Measurements from ENCODE around the gene ARHGEF28.

Gene ARHGEF28

DNA sequence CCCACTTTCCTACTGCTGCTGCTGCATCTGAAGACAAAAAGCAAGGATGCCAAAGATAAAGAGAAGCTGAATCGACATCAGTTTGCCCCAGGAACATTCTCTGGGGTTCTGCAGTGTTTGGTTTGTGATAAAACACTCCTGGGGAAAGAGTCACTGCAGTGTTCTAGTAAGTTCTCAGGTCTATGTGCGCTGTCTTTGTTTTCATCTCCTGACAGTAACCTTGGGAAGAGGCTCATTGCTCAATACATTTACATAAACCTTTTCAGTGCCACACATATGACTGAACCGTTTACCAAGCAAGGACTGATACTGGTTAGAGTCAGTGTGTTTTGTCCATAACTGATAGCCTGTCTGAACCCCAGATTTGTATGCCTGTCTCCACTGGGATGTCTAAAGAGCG lies 232.1 kb downstream of the ARHGEF28 start:
- H3K4me3 ChIP-seq (ENCODE audit: low read length) = no peak overlapping the region
- peaks cover 8% of the 10 kb centered on the region for H3K4me1 ChIP-seq (ENCODE audit: low read length)
- H2AFZ ChIP-seq (ENCODE audit: low read length) = no peak overlapping the region
- no peak for DNase-seq
- no peak overlapping the region for H3K9ac ChIP-seq (ENCODE audit: low read length)
- no peak overlapping the region for H3K27ac ChIP-seq (ENCODE audit: low read length)
- no peaks in the 10 kb centered on the region for H3K36me3 ChIP-seq (replicated peaks; ENCODE audit: insufficient read depth, low read length)
- no peaks in the 10 kb centered on the region for H3K9me3 ChIP-seq (replicated peaks; ENCODE audit: insufficient read depth, low read length)
- no peaks in the 10 kb centered on the region for H3K27me3 ChIP-seq (replicated peaks; ENCODE audit: insufficient read depth, low read length)
- H3F3A ChIP-seq (ENCODE audit: insufficient read depth, low read length) = no peaks in the 10 kb centered on the region
- no peaks in the 10 kb centered on the region for H3K9me2 ChIP-seq (replicated peaks; ENCODE audit: insufficient read depth, low read length)
- no peaks in the 10 kb centered on the region for H4K20me1 ChIP-seq (ENCODE audit: insufficient read depth, low read length)
- no peak for TF ChIP-seq EZH2phosphoT487 (IDR thresholded peaks at IDR 0.05; ENCODE audit: low read length)
- TF ChIP-seq EZH2 (optimal IDR thresholded peaks at IDR 0.05; ENCODE audit: low read depth, low read length) = no peak
- TF ChIP-seq, protein P1, sequence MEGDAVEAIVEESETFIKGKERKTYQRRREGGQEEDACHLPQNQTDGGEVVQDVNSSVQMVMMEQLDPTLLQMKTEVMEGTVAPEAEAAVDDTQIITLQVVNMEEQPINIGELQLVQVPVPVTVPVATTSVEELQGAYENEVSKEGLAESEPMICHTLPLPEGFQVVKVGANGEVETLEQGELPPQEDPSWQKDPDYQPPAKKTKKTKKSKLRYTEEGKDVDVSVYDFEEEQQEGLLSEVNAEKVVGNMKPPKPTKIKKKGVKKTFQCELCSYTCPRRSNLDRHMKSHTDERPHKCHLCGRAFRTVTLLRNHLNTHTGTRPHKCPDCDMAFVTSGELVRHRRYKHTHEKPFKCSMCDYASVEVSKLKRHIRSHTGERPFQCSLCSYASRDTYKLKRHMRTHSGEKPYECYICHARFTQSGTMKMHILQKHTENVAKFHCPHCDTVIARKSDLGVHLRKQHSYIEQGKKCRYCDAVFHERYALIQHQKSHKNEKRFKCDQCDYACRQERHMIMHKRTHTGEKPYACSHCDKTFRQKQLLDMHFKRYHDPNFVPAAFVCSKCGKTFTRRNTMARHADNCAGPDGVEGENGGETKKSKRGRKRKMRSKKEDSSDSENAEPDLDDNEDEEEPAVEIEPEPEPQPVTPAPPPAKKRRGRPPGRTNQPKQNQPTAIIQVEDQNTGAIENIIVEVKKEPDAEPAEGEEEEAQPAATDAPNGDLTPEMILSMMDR (IDR thresholded peaks at IDR 0.05; ENCODE audit: low read length) = no peak
- H3K4me2 ChIP-seq (ENCODE audit: low read depth, low read length) = no peak overlapping the region
- H3K79me2 ChIP-seq (ENCODE audit: low read length) = no peaks in the 10 kb centered on the region

DNA sequence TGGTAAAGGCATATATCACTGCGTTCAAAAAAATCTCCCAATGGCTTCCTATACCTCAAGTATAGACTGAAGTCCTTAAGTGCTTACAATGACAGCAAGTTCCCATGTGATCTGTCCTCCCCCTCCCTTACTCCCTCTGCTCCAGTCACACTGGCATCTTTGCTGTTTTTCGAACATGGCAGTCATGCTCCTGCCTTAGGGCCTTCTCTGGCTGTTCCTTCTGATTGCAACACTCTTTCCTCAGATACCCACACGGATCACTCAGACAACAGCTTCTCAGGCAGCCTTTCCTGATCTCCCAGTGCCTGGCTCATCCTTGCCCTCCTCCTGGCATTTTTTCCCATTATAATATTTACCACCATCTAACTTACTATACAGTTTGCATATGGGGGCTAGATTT lies 232.8 kb downstream of the ARHGEF28 start:
- Histone ChIP-seq H3F3A (ENCODE audit: insufficient read depth, low read length) (no peaks in the 10 kb centered on the region), H3K4me3 (ENCODE audit: low read length) (no peak overlapping the region), H3K4me2 (ENCODE audit: low read depth, low read length) (no peak overlapping the region), H3K9me2 (replicated peaks; ENCODE audit: insufficient read depth, low read length) (no peaks in the 10 kb centered on the region), H2AFZ (ENCODE audit: low read length) (no peak overlapping the region), H3K9ac (ENCODE audit: low read length) (no peak overlapping the region), H3K27me3 (replicated peaks; ENCODE audit: insufficient read depth, low read length) (no peaks in the 10 kb centered on the region), H4K20me1 (ENCODE audit: insufficient read depth, low read length) (no peaks in the 10 kb centered on the region), H3K27ac (ENCODE audit: low read length) (no peak overlapping the region), H3K79me2 (ENCODE audit: low read length) (no peaks in the 10 kb centered on the region), H3K9me3 (replicated peaks; ENCODE audit: insufficient read depth, low read length) (no peaks in the 10 kb centered on the region), H3K36me3 (replicated peaks; ENCODE audit: insufficient read depth, low read length) (no peaks in the 10 kb centered on the region), H3K4me1 (ENCODE audit: low read length) (peaks cover 9% of the 10 kb centered on the region)
- no peak for DNase-seq
- TF ChIP-seq, protein P1 (IDR thresholded peaks at IDR 0.05; ENCODE audit: low read length) = no peak
- no peak for TF ChIP-seq EZH2phosphoT487 (IDR thresholded peaks at IDR 0.05; ENCODE audit: low read length)
- TF ChIP-seq EZH2 (optimal IDR thresholded peaks at IDR 0.05; ENCODE audit: low read depth, low read length) = no peak

DNA sequence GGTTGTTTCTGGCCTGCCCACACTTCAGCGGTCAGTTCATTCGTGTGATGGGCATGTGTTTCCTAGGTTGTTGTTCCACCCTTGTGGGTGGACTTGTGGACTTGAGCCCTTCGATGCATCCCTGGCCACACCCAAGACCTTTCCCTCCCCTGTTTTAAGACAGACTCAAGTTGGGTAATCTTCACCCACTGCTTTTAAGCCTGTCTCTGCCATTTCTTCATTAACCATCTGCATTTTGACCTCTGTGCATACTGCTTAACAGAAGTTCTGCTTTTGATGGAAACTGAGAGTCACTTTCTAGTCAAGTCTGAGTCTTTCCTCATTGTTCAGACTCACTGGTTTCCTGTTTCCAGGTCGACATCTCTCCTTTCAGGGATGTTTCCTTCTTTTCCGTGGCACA lies 233.7 kb downstream of the ARHGEF28 start:
- H4K20me1 ChIP-seq (ENCODE audit: insufficient read depth, low read length) = no peaks in the 10 kb centered on the region
- no peaks in the 10 kb centered on the region for H3K9me3 ChIP-seq (replicated peaks; ENCODE audit: insufficient read depth, low read length)
- H3K27me3 ChIP-seq (replicated peaks; ENCODE audit: insufficient read depth, low read length) = no peaks in the 10 kb centered on the region
- no peaks in the 10 kb centered on the region for H3K79me2 ChIP-seq (ENCODE audit: low read length)
- peaks cover 18% of the 10 kb centered on the region for H3K4me1 ChIP-seq (ENCODE audit: low read length)
- no peaks in the 10 kb centered on the region for H3K9me2 ChIP-seq (replicated peaks; ENCODE audit: insufficient read depth, low read length)
- TF ChIP-seq, protein P1 (IDR thresholded peaks at IDR 0.05; ENCODE audit: low read length) = no peak
- TF ChIP-seq EZH2phosphoT487 (IDR thresholded peaks at IDR 0.05; ENCODE audit: low read length) (no peak), EZH2 (optimal IDR thresholded peaks at IDR 0.05; ENCODE audit: low read depth, low read length) (no peak)
- no peak overlapping the region for H2AFZ ChIP-seq (ENCODE audit: low read length)
- H3K27ac ChIP-seq (ENCODE audit: low read length) = no peak overlapping the region
- no peak overlapping the region for H3K9ac ChIP-seq (ENCODE audit: low read length)
- H3K4me2 ChIP-seq (ENCODE audit: low read depth, low read length) = no peak overlapping the region
- no peak overlapping the region for H3K4me3 ChIP-seq (ENCODE audit: low read length)
- H3F3A ChIP-seq (ENCODE audit: insufficient read depth, low read length) = no peaks in the 10 kb centered on the region
- H3K36me3 ChIP-seq (replicated peaks; ENCODE audit: insufficient read depth, low read length) = no peaks in the 10 kb centered on the region
- no peak for DNase-seq
